Measurements from ENCODE around the gene R3HCC1L. TPM values are rescaled to one million over a fixed set of nuclear protein-coding genes. Genes with fewer than 3 reads are reported as not detected.

Gene R3HCC1L
- total and polyA plus RNA-seq, 11 donors = 4.0 to 8.6 (median 5.2) TPM

- ATAC-seq = no peak
- 12 to 23% (median 18%) methylated on average over 16 to 17 of the region's 17 CpGs for WGBS, 4 donors
- Histone ChIP-seq H3K4me3 (peak overlapping the region in 11 of 12 donors; percentile 28 to 69 (median 53)), H3K4me1 (peaks cover 0 to 34% (median 22%) of the 10 kb centered on the region in 12 donors), H3K27me3 (peaks cover 0 to 18% (median 0%) of the 10 kb centered on the region in 9 donors), H3K27ac (peak overlapping the region; percentile 56 to 89 (median 86)), H3K36me3 (no peaks in the 10 kb centered on the region), H3K9me3 (no peaks in the 10 kb centered on the region)
- TF ChIP-seq CTCF (IDR thresholded peaks at IDR 0.05) = no peak
- TF ChIP-seq POLR2A (IDR thresholded peaks at IDR 0.05) = no peak
- intact Hi-C loops (cut with DNase I) = loop anchor here in 6 of 10 donors (2.0 to 10.0 kb wide), 5 partner anchors 40 to 193 kb away; partner anchors contain the start of gene PYROXD2 (in 1 of the 6)
- DNase-seq = no peak
These were observed 134.4 kb downstream of the R3HCC1L start for GRCh38 chr10:98268694-98269431.

- DNase-seq (peak; percentile 84 to 92 (median 86)), ATAC-seq (peak; percentile 92 to 95 (median 94))
- TF ChIP-seq POLR2A (IDR thresholded peaks at IDR 0.05) (no peak), CTCF (IDR thresholded peaks at IDR 0.05) (no peak)
- H3K27ac ChIP-seq = peak overlapping the region; percentile 56 to 89 (median 86)
- H3K36me3 ChIP-seq = no peaks in the 10 kb centered on the region
- H3K4me1 ChIP-seq = peaks cover 0 to 34% (median 22%) of the 10 kb centered on the region in 12 donors
- H3K9me3 ChIP-seq = no peaks in the 10 kb centered on the region
- peak overlapping the region in 2 of 12 donors; percentile 66 to 69 for H3K4me3 ChIP-seq
- intact Hi-C loops (cut with DNase I) = loop anchor here in 6 of 10 donors (2.0 to 10.0 kb wide), 5 partner anchors 39 to 193 kb away; partner anchors contain the start of gene PYROXD2 (in 1 of the 6)
- H3K27me3 ChIP-seq = peaks cover 0 to 18% (median 0%) of the 10 kb centered on the region in 9 donors
- WGBS, 4 donors = 8 to 13% (median 10%) methylated on average over 8 of the region's 8 CpGs
These were observed 135.0 kb downstream of the R3HCC1L start for GRCh38 chr10:98269435-98269912.

- Histone ChIP-seq H3K4me1 (peaks cover 0 to 34% (median 22%) of the 10 kb centered on the region in 12 donors), H3K4me3 (peak overlapping the region in 1 of 12 donors; percentile 15), H3K27ac (peak overlapping the region in 11 of 12 donors; percentile 27 to 89 (median 83)), H3K9me3 (no peaks in the 10 kb centered on the region), H3K27me3 (peaks cover 0 to 18% (median 0%) of the 10 kb centered on the region in 9 donors), H3K36me3 (no peaks in the 10 kb centered on the region)
- DNase-seq = no peak
- 31 to 43% (median 37%) methylated on average over 10 of the region's 10 CpGs for WGBS, 4 donors
- intact Hi-C loops (cut with DNase I) = no loop called here
- ATAC-seq = no peak
- no peak for TF ChIP-seq CTCF (IDR thresholded peaks at IDR 0.05)
- TF ChIP-seq POLR2A (IDR thresholded peaks at IDR 0.05) = no peak
These were observed 135.8 kb downstream of the R3HCC1L start for GRCh38 chr10:98270073-98270740.

GRCh38 chr10:98270786-98271185, 136.3 kb downstream of the R3HCC1L start:
- 76 to 86% (median 81%) methylated on average over 2 of the region's 2 CpGs for WGBS, 4 donors
- Histone ChIP-seq H3K36me3 (no peaks in the 10 kb centered on the region), H3K4me1 (peaks cover 0 to 34% (median 22%) of the 10 kb centered on the region in 12 donors), H3K4me3 (no peak overlapping the region), H3K27me3 (peaks cover 0 to 18% (median 0%) of the 10 kb centered on the region in 9 donors), H3K9me3 (no peaks in the 10 kb centered on the region), H3K27ac (no peak overlapping the region)
- no peak for DNase-seq
- no peak for ATAC-seq
- TF ChIP-seq CTCF (IDR thresholded peaks at IDR 0.05) (no peak), POLR2A (IDR thresholded peaks at IDR 0.05) (no peak)
- intact Hi-C loops (cut with DNase I) = no loop called here
